Measurements from ENCODE around the gene ABCB6.

Gene ABCB6

GRCh38 chr2:219245148-219245898 lies 26.6 kb upstream of the ABCB6 start, which contains the start of the genes GLB1L and STK16:
Gene GLB1L (minus strand): TSS chr2:219245444. CDS start chr2:219243573, 1,871 bp downstream.
Gene STK16 (plus strand): TSS chr2:219245479. CDS start chr2:219246000, 521 bp downstream.
- DNase-seq (ENCODE audit: low spot score), result peak; percentile 83

- DNase-seq (ENCODE audit: low spot score), result no peak
Observed at GRCh38 chr2:219244789-219245147, 26.0 kb upstream of the ABCB6 start.

- no peak for DNase-seq (ENCODE audit: low spot score)
Observed at GRCh38 chr2:219243291-219243761, 24.6 kb upstream of the ABCB6 start.

GRCh38 chr2:219234331-219234730 lies 15.6 kb upstream of the ABCB6 start:
- no peak for DNase-seq (ENCODE audit: low spot score)

- DNase-seq (ENCODE audit: low spot score), result peak; percentile 65
Observed at GRCh38 chr2:219230059-219230540, 11.3 kb upstream of the ABCB6 start.

GRCh38 chr2:219229305-219230058 lies 10.7 kb upstream of the ABCB6 start, which contains the start of the genes ANKZF1 and ATG9A:
Gene ANKZF1 (plus strand): TSS chr2:219229806. CDS start chr2:219230258, 452 bp downstream.
Gene ATG9A (minus strand): TSS chr2:219229636. CDS start chr2:219228024, 1,612 bp downstream.
- peak; percentile 99 for DNase-seq (ENCODE audit: low spot score)

GRCh38 chr2:219228911-219229304 lies 10.2 kb upstream of the ABCB6 start:
- no peak for DNase-seq (ENCODE audit: low spot score)

- DNase-seq (ENCODE audit: low spot score), result no peak
Observed at GRCh38 chr2:219228041-219228910, 9.5 kb upstream of the ABCB6 start.

GRCh38 chr2:219225350-219225749 lies 6.6 kb upstream of the ABCB6 start:
- DNase-seq (ENCODE audit: low spot score), result no peak

- no peak for DNase-seq (ENCODE audit: low spot score)
Observed at GRCh38 chr2:219223831-219224610, 5.3 kb upstream of the ABCB6 start.

- no peak for DNase-seq (ENCODE audit: low spot score)
Observed at GRCh38 chr2:219221957-219222518, 3.3 kb upstream of the ABCB6 start.

- DNase-seq (ENCODE audit: low spot score), result no peak
Observed at GRCh38 chr2:219220652-219221402, 2.1 kb upstream of the ABCB6 start.

- DNase-seq (ENCODE audit: low spot score), result no peak
Observed at GRCh38 chr2:219219784-219220532, 1.2 kb upstream of the ABCB6 start.

- peak; percentile 72 for DNase-seq (ENCODE audit: low spot score)
Observed at GRCh38 chr2:219218217-219218731, 484 bp downstream of the ABCB6 start.

- no peak for DNase-seq (ENCODE audit: low spot score)
Observed at GRCh38 chr2:219216535-219216915, 2.2 kb downstream of the ABCB6 start.

GRCh38 chr2:219215871-219216534 lies 2.8 kb downstream of the ABCB6 start:
- no peak for DNase-seq (ENCODE audit: low spot score)

- no peak for DNase-seq (ENCODE audit: low spot score)
Observed at GRCh38 chr2:219214786-219215185, 4.0 kb downstream of the ABCB6 start.

GRCh38 chr2:219214141-219214540 lies 4.6 kb downstream of the ABCB6 start:
- DNase-seq (ENCODE audit: low spot score), result no peak

Data from SW480 (cell line).